Endothelial cell of umbilical vein (primary cell): ENCODE data around the gene NEIL3.

Experiments
- CTCF ChIP-seq, 2 donors: IDR thresholded peaks; 1 replicate in 1 of 2; 2 replicates in 1 of 2; pipeline ENCODE4 v1.5.1; 2011; ENCODE audit warnings: low read length in 2 of 2, mild to moderate bottlenecking in 2 of 2, moderate library complexity in 2 of 2, control low read depth in 1 of 2, inconsistent platforms in 1 of 2, low read depth in 1 of 2; ENCODE audit not compliant: insufficient read depth in 1 of 2; ENCODE audit errors: extremely low read depth in 1 of 2
- EZH2 ChIP-seq: IDR thresholded peaks from 2 replicates; pipeline ENCODE4 v1.6.1; 2012; ENCODE audit warnings: borderline replicate concordance, low read depth, mild to moderate bottlenecking, moderate library complexity, low read length, inconsistent platforms; ENCODE audit not compliant: severe bottlenecking
- JUN ChIP-seq: IDR thresholded peaks from 2 replicates; pipeline ENCODE4 v1.6.1; 2011; ENCODE audit warnings: borderline replicate concordance, low read depth; ENCODE audit not compliant: insufficient read length, insufficient read depth
- POLR2A ChIP-seq: IDR thresholded peaks from 2 replicates; pipeline ENCODE4 v1.6.1; 2012; ENCODE audit warnings: low read depth, mild to moderate bottlenecking, control low read depth, low read length
- POLR2AphosphoS5 ChIP-seq: IDR thresholded peaks from 2 replicates; pipeline ENCODE4 v1.6.1; 2012; ENCODE audit warnings: low read depth, mild to moderate bottlenecking, control low read depth, low read length, moderate library complexity; ENCODE audit not compliant: insufficient read depth

GRCh38 chr4:177410566-177410965 is 100.9 kb downstream of the NEIL3 start:
- TF ChIP-seq JUN (no peak), CTCF (IDR thresholded peaks at IDR 0.05; ENCODE audit: extremely low read depth in 1 of 2, insufficient read depth in 1 of 2, low read depth in 1 of 2, low read length in 2 of 2) (no peak), EZH2 (no peak), POLR2A (no peak), POLR2AphosphoS5 (no peak)
